Inflammatory macrophage treated with lipopolysaccharide for 4 hours (primary cell): ENCODE measurements around the gene WNT10A.

Source experiments
- DNase-seq: peaks from one replicate; pipeline ENCODE4 v3.0.0-alpha.2; 2020

WNT10A gene

GRCh38 chr2:218878486-218878885 lies 2.2 kb upstream of the WNT10A start:
- no peak for DNase-seq

- no peak for DNase-seq
These were observed 1.5 kb upstream of the WNT10A start for GRCh38 chr2:218878926-218879761.

- no peak for DNase-seq
These were observed 913 bp upstream of the WNT10A start for GRCh38 chr2:218879776-218880101.

GRCh38 chr2:218880859-218881594 lies 375 bp downstream of the WNT10A start:
- DNase-seq, result no peak

GRCh38 chr2:218881744-218882460 lies 1.2 kb downstream of the WNT10A start:
- no peak for DNase-seq

GRCh38 chr2:218882461-218882816 lies 1.8 kb downstream of the WNT10A start:
- DNase-seq, result no peak

GRCh38 chr2:218882866-218883366 lies 2.3 kb downstream of the WNT10A start:
- DNase-seq, result no peak

GRCh38 chr2:218883491-218884490 lies 3.1 kb downstream of the WNT10A start:
- DNase-seq, result no peak

GRCh38 chr2:218884519-218884918 lies 3.9 kb downstream of the WNT10A start:
- no peak for DNase-seq

- no peak for DNase-seq
These were observed 5.6 kb downstream of the WNT10A start for GRCh38 chr2:218885981-218886947.

GRCh38 chr2:218887079-218887478 lies 6.4 kb downstream of the WNT10A start:
- no peak for DNase-seq

- DNase-seq, result no peak
These were observed 7.7 kb downstream of the WNT10A start for GRCh38 chr2:218888341-218888740.

- no peak for DNase-seq
These were observed 9.3 kb downstream of the WNT10A start for GRCh38 chr2:218889937-218890336.

GRCh38 chr2:218890369-218890768 lies 9.7 kb downstream of the WNT10A start:
- no peak for DNase-seq

GRCh38 chr2:218891275-218892135 lies 10.9 kb downstream of the WNT10A start:
- DNase-seq, result no peak

GRCh38 chr2:218892693-218893348 lies 12.2 kb downstream of the WNT10A start:
- peak; percentile 50 for DNase-seq

GRCh38 chr2:218893349-218894150 lies 12.9 kb downstream of the WNT10A start:
- no peak for DNase-seq

GRCh38 chr2:218894151-218894879 lies 13.7 kb downstream of the WNT10A start:
- no peak for DNase-seq
